Coronary artery (tissue), 2 donors: ENCODE results near the gene SPPL2C.
A peak's percentile ranks its signal among the peaks of the same experiment; 100 is the strongest.

Experiments used
- DNase-seq: peaks from one replicate; pipeline ENCODE4 v3.0.0-alpha.2; 2017; ENCODE audit warnings: low spot score
- H3K27ac ChIP-seq, 2 donors: fragments of 200-600 bp; sonication (generic); one replicate each; pipeline ENCODE4 v1.5.1; 2016 to 2019
- H3K4me3 ChIP-seq: fragments of 200-600 bp; sonication (generic); 2 replicates; pipeline ENCODE4 v1.5.1; 2016; ENCODE audit warnings: mild to moderate bottlenecking, moderate library complexity
- TF ChIP-seq, protein P1 (sequence below): fragments of 200-600 bp; sonication (generic); IDR thresholded peaks from one replicate; pipeline ENCODE4 v1.5.1; 2019; ENCODE audit warnings: antibody characterized with exemption

SPPL2C gene

DNA sequence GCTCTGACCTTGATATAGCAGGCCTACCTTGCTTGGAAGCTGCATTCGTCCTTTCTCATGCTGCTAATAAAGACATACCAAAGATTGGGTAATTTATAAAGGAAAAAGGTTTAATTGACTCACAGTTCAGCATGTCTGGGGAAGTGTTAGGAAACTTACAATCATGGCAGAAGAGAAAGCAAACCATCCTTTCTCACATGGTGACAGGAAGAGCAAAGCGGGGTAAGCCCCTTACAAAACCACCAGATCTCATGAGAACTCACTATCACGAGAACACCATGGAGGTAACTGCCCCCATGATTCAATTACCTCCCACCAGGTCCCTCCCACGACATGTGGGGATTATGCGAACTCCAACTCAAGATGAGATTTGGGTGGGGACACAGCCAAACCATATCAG, 43.7 kb downstream of the SPPL2C start:
- TF ChIP-seq, protein P1, sequence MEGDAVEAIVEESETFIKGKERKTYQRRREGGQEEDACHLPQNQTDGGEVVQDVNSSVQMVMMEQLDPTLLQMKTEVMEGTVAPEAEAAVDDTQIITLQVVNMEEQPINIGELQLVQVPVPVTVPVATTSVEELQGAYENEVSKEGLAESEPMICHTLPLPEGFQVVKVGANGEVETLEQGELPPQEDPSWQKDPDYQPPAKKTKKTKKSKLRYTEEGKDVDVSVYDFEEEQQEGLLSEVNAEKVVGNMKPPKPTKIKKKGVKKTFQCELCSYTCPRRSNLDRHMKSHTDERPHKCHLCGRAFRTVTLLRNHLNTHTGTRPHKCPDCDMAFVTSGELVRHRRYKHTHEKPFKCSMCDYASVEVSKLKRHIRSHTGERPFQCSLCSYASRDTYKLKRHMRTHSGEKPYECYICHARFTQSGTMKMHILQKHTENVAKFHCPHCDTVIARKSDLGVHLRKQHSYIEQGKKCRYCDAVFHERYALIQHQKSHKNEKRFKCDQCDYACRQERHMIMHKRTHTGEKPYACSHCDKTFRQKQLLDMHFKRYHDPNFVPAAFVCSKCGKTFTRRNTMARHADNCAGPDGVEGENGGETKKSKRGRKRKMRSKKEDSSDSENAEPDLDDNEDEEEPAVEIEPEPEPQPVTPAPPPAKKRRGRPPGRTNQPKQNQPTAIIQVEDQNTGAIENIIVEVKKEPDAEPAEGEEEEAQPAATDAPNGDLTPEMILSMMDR = no peak
- Histone ChIP-seq H3K4me3 (no peak overlapping the region), H3K27ac (no peak overlapping the region)
- DNase-seq = no peak

DNA sequence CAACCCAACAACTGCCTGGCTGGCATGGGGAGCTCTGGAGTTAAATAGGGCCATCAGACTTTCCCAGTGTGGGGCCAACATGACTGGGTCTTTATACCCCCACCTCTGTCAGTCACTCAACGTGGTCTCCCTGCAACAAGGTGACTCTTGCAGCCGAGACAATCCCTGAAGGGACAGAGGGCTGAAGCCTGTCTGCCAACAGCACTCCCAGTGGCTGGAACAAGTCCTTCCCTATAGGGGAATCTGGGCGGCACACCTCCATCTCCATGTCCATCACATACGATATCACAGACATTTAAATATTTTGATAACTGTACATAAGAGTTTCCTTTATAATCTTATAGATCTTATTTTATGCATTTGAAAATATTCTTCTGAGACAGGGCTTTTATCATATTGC, 44.9 kb downstream of the SPPL2C start:
- no peak for DNase-seq
- H3K27ac ChIP-seq = no peak overlapping the region
- no peak overlapping the region for H3K4me3 ChIP-seq
- TF ChIP-seq, protein P1 = no peak

DNA sequence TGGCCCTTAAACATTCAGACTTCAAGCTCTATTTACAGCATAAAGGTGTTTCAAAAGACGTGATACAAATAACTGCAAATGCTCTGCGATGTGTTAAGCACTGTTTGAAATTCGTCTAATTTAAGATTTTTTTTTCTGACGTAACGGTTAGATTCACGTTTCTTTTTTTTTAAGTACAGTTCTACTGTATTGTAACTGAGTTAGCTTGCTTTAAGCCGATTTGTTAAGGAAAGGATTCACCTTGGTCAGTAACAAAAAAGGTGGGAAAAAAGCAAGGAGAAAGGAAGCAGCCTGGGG, 49.0 kb downstream of the SPPL2C start:
- Histone ChIP-seq H3K4me3 (peak overlapping the region; percentile 97), H3K27ac (no peak overlapping the region)
- TF ChIP-seq, protein P1 = no peak
- DNase-seq = no peak

DNA sequence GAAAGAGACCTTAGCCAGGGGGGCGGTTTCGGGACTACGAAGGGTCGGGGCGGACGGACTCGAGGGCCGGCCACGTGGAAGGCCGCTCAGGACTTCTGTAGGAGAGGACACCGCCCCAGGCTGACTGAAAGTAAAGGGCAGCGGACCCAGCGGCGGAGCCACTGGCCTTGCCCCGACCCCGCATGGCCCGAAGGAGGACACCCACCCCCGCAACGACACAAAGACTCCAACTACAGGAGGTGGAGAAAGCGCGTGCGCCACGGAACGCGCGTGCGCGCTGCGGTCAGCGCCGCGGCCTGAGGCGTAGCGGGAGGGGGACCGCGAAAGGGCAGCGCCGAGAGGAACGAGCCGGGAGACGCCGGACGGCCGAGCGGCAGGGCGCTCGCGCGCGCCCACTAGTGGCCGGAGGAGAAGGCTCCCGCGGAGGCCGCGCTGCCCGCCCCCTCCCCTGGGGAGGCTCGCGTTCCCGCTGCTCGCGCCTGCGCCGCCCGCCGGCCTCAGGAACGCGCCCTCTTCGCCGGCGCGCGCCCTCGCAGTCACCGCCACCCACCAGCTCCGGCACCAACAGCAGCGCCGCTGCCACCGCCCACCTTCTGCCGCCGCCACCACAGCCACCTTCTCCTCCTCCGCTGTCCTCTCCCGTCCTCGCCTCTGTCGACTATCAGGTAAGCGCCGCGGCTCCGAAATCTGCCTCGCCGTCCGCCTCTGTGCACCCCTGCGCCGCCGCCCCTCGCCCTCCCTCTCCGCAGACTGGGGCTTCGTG, 49.5 kb downstream of the SPPL2C start, which contains the start of gene MAPT:
Gene MAPT, plus strand, starts transcription at position 533 of the 763 bp plus-strand sequence. CDS start 67,784 bp downstream, outside the sequence.
- TF ChIP-seq, protein P1 = peak; percentile 100
- Histone ChIP-seq H3K27ac (peak within 1 kb of the TSS in 1 of 2 donors; percentile 46), H3K4me3 (peak within 1 kb of the TSS; percentile 97)
- peak; percentile 88 for DNase-seq

DNA sequence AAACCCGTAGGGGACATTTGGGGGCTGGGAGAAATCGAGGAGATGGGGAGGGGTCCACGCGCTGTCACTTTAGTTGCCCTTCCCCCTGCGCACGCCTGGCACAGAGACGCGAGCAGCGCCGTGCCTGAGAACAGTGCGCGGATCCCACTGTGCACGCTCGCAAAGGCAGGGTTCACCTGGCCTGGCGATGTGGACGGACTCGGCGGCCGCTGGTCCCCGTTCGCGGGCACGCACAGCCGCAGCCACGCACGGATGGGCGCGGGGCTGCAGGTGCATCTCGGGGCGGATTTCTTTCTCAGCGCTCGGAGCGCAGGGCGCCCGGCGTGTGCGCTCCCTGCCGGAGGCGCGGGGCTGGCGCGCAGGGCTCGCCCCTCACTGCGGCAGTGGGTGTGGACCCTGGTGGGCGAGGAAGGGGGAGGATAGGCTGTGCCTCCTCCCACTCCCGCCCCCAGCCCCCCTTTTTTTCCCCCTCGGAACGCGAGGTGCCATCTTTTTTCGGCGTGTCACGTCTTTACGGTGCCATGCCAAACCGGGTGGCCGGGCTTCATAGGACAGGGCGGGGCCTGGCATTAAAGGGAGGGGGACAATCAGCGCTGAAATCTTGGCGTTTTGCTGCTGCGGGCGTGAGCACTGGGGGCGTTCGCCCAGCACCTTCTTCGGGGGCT, 50.8 kb downstream of the SPPL2C start:
- no peak for DNase-seq
- no peak overlapping the region for H3K27ac ChIP-seq
- peak overlapping the region; percentile 97 for H3K4me3 ChIP-seq
- TF ChIP-seq, protein P1 = no peak

DNA sequence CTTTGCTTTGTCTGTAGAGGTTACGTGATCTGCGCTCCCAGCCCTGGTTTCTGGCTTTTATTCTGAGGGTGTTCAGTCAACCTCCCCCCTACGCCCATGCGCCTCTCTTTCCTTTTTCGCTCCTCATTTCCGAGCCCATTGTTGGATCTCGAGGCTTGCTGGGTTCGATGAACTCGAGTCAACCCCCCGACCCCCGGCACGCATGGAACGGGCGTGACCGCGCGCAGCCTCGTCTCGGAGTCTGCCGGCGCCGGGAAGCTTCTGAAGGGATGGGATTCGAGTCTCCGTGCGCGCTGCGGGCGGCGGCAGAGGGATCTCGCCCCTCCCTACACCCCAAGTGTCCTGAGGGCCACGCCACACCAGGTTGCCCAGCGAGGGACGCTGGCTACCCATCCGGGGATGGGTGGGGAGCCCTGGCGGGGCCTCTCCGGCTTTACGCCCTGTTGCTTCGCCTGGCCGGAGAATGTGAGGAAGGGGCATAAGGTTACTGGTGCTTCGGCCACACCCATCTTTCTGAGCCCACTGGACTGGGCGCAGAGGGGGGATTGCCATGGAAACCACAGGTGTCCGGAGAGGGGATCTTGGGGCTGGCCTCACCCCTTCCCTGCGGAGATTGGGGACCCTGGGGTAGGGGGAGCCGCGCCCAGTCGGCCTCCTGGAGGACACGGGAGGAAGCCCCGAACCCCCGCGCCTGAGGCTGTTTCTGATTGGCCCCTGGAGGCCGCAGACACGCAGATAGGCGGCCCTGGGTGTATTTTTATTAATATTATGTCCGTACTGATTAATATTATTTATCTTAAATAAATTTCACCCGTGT, 51.5 kb downstream of the SPPL2C start:
- no peak overlapping the region for H3K27ac ChIP-seq
- DNase-seq = no peak
- TF ChIP-seq, protein P1 = no peak
- peak overlapping the region; percentile 97 for H3K4me3 ChIP-seq
